Hepatocyte (in vitro differentiated cells): Measurements from ENCODE around the gene ANGPTL8.

Source experiments
- CTCF ChIP-seq: fragments of 200-600 bp; sonication (generic); IDR thresholded peaks from 2 replicates; pipeline ENCODE4 v1.5.1; 2016; ENCODE audit warnings: antibody characterized with exemption, mild to moderate bottlenecking; ENCODE audit not compliant: poor library complexity
- EZH2 ChIP-seq: fragments of 200-600 bp; sonication (generic); IDR thresholded peaks from 2 replicates; pipeline ENCODE4 v1.6.1; 2016; ENCODE audit warnings: antibody characterized with exemption, mild to moderate bottlenecking, borderline replicate concordance
- EZH2phosphoT487 ChIP-seq: fragments of 200-600 bp; sonication (generic); IDR thresholded peaks from one replicate; pipeline ENCODE4 v1.6.1; 2018; ENCODE audit warnings: antibody characterized with exemption, mild to moderate bottlenecking, low read depth, moderate library complexity; ENCODE audit not compliant: unreplicated experiment, severe bottlenecking

DNA sequence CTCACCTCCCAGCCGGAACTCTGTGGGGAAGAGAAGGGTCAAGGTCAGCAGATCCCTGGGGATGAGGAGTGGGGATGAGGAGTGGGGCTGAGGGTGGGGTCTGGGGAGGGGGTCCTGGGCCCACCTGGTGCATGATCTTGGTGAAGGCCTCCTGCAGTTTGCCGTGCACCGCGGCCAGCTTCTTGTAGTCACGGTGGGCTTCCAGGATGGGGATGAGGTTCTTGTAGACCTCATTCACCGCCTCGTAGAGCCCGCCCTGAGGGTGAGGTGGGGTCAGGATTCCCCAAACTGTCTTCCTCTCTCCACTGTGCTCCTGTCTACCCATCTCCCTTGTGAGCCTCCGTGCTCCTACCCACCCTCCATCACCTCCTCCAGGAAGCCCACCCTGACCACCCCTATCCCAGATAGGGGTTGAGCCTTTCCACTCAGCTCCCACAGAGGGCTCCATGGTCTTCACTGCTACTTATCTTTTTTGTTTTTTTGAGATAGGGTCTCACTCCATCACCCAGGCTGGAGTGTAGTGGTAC is 35.3 kb upstream of the ANGPTL8 start:
- TF ChIP-seq CTCF: no peak
- no peak for TF ChIP-seq EZH2phosphoT487
- no peak for TF ChIP-seq EZH2
